Measurements from ENCODE around the gene KRT78. TPM values are rescaled to one million over a fixed set of nuclear protein-coding genes. Genes with fewer than 3 reads are reported as not detected.

KRT78 gene, protein sequence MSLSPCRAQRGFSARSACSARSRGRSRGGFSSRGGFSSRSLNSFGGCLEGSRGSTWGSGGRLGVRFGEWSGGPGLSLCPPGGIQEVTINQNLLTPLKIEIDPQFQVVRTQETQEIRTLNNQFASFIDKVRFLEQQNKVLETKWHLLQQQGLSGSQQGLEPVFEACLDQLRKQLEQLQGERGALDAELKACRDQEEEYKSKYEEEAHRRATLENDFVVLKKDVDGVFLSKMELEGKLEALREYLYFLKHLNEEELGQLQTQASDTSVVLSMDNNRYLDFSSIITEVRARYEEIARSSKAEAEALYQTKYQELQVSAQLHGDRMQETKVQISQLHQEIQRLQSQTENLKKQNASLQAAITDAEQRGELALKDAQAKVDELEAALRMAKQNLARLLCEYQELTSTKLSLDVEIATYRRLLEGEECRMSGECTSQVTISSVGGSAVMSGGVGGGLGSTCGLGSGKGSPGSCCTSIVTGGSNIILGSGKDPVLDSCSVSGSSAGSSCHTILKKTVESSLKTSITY
- total RNA-seq: not detected
- long read RNA-seq: 0 reads

DNA sequence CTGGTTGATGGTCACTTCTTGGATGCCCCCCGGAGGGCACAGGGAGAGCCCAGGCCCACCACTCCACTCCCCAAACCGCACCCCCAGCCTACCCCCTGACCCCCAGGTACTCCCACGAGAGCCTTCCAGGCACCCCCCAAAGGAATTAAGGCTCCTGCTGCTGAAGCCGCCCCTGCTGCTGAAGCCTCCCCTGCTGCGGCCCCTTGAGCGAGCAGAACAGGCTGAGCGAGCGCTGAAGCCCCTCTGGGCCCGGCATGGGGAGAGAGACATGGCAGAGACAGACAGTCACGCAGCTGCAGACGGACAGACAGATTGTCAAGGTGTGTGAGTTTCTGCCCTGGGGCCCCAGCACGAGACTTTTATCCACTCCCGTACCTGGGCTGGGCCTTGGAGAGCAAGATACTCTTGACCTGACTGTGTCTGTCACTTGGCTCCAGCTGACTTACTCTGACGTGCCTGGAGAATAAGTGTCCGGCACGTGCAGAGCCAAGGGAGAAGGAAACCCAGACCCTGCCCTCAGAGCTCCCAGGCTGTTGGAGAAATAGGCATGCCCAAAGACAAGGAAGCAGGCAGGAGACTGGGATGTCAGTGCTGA, at the start of gene KRT78:
KRT78 (minus strand) TSS at position 334 of the 595 bp plus-strand sequence; CDS start at position 270, 64 bp downstream.
- TF ChIP-seq, protein P1, sequence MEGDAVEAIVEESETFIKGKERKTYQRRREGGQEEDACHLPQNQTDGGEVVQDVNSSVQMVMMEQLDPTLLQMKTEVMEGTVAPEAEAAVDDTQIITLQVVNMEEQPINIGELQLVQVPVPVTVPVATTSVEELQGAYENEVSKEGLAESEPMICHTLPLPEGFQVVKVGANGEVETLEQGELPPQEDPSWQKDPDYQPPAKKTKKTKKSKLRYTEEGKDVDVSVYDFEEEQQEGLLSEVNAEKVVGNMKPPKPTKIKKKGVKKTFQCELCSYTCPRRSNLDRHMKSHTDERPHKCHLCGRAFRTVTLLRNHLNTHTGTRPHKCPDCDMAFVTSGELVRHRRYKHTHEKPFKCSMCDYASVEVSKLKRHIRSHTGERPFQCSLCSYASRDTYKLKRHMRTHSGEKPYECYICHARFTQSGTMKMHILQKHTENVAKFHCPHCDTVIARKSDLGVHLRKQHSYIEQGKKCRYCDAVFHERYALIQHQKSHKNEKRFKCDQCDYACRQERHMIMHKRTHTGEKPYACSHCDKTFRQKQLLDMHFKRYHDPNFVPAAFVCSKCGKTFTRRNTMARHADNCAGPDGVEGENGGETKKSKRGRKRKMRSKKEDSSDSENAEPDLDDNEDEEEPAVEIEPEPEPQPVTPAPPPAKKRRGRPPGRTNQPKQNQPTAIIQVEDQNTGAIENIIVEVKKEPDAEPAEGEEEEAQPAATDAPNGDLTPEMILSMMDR (IDR thresholded peaks at IDR 0.05): no peak
- H3K27me3 ChIP-seq: peaks cover 16% of the 10 kb centered on the region
- no peak within 1 kb of the TSS for H3K4me3 ChIP-seq
- H3K9me3 ChIP-seq: no peaks in the 10 kb centered on the region
- no peaks in the 10 kb centered on the region for H3K4me1 ChIP-seq
- no peak for ATAC-seq
- H3K36me3 ChIP-seq: no peaks in the 10 kb centered on the region
- DNase-seq: no peak
- no peak within 1 kb of the TSS for H3K27ac ChIP-seq
- intact Hi-C loops (cut with DNase I): no loop called here

GRCh38 chr12:52896190-52897100, 47.7 kb upstream of the KRT78 start:
- TF ChIP-seq, protein P1 (IDR thresholded peaks at IDR 0.05): no peak
- DNase-seq: no peak
- Histone ChIP-seq H3K9me3 (no peaks in the 10 kb centered on the region), H3K27me3 (no peaks in the 10 kb centered on the region), H3K4me3 (no peak overlapping the region), H3K36me3 (no peaks in the 10 kb centered on the region), H3K4me1 (no peaks in the 10 kb centered on the region), H3K27ac (no peak overlapping the region)
- peak; percentile 20 for ATAC-seq
- intact Hi-C loops (cut with DNase I): no loop called here

DNA sequence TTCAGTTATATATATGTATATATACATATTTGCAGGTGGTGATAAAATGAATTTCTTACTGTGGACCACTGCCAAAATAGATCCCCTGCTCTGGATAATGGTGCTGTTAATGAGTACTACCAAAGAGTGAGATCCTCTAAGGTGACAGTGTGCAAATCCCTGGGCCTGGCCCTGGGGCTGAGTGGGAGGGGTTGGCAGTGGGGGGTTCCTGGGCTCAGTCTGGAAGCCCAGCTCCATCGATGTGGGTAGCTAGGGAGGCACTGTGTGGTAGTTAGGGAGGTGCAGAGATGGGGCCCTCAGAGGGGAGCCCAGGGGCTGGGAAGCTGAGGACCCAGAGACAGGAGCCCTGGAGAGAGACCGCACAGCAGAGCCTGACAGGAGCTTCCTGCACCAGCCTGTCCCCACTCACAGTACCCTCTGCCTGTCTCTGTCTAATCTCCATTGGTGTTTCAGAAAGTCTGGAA, 47.0 kb upstream of the KRT78 start:
- no peaks in the 10 kb centered on the region for H3K9me3 ChIP-seq
- H3K4me3 ChIP-seq: no peak overlapping the region
- ATAC-seq (peak; percentile 26), DNase-seq (no peak)
- no peaks in the 10 kb centered on the region for H3K4me1 ChIP-seq
- H3K36me3 ChIP-seq: no peaks in the 10 kb centered on the region
- intact Hi-C loops (cut with DNase I): no loop called here
- H3K27ac ChIP-seq: no peak overlapping the region
- no peaks in the 10 kb centered on the region for H3K27me3 ChIP-seq
- TF ChIP-seq, protein P1 (IDR thresholded peaks at IDR 0.05): no peak

DNA sequence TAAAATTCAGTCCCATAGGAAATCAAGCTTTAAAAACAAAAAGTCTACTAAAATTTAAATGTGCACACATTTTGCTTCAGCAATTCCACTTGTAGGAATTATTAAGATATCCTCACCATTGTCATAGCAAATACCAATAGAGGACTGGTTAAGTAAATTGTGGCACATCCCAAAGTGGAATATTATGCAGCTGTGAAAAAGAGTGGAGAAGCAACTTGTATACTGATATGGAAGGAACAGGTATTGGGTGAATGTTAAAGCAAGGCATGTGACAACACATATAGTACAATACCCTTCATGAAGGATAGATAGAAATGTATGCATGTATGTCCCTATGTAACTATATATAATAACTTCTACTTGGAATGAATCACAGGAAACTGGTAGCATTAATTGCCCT, 44.2 kb upstream of the KRT78 start:
- intact Hi-C loops (cut with DNase I): no loop called here
- no peaks in the 10 kb centered on the region for H3K36me3 ChIP-seq
- no peaks in the 10 kb centered on the region for H3K27me3 ChIP-seq
- TF ChIP-seq, protein P1 (IDR thresholded peaks at IDR 0.05): no peak
- no peak overlapping the region for H3K4me3 ChIP-seq
- DNase-seq (no peak), ATAC-seq (no peak)
- no peaks in the 10 kb centered on the region for H3K9me3 ChIP-seq
- H3K27ac ChIP-seq: no peak overlapping the region
- no peaks in the 10 kb centered on the region for H3K4me1 ChIP-seq

DNA sequence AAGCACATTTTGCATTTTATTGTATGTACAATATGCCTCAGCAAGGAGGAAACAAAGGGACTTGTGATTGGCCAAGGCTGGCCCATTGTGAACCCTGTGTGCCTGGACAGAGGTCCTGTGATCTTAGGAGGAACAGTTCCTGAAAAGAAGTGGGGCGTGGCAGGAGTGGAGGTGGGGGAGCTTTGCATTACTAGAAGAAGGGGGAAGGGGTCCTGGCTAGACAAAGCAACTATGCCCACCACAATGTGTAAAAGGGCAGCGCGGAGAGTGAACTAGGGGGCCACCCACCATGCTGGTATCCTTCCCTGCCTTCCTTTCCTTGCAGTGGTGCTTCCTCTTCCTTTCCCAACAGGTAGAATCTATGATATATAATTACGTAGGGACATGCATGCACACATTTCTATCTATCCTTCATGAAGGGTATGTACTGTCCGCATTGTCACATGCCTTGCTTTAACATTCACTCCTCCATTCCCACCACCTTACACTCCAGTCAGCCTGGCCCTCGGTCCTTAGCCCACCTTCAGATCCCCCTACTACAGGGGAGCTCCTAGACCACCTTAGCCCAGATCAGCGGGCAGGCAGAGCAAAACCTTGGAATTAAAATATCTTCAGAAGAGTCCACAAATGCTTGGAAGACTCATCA, 43.5 kb upstream of the KRT78 start:
- Histone ChIP-seq H3K27ac (no peak overlapping the region), H3K9me3 (no peaks in the 10 kb centered on the region), H3K27me3 (no peaks in the 10 kb centered on the region), H3K4me1 (no peaks in the 10 kb centered on the region), H3K36me3 (no peaks in the 10 kb centered on the region), H3K4me3 (no peak overlapping the region)
- intact Hi-C loops (cut with DNase I): no loop called here
- no peak for DNase-seq
- no peak for ATAC-seq
- TF ChIP-seq, protein P1 (IDR thresholded peaks at IDR 0.05): no peak
